OCI-LY1 (cell line): Measurements from ENCODE around the gene APLP2.

ENCODE experiments used
- H2AFZ ChIP-seq: fragments of 200-600 bp; sonication (generic), shearing (Covaris generic); 2 replicates; pipeline ENCODE4 v1.6.0; 2014; ENCODE audit warnings: antibody characterized with exemption, mild to moderate bottlenecking, low read length
- H3F3A ChIP-seq: fragments of 200-600 bp; sonication (generic), shearing (Covaris generic); 2 replicates; pipeline ENCODE4 v1.6.0; 2014; ENCODE audit warnings: mild to moderate bottlenecking, antibody characterized with exemption, low read length, moderate library complexity; ENCODE audit not compliant: insufficient read depth
- H3K27ac ChIP-seq: fragments of 200-600 bp; sonication (generic); 2 replicates; pipeline ENCODE4 v1.5.1; 2014; ENCODE audit warnings: low read length, mixed run types, mild to moderate bottlenecking, low read depth; ENCODE audit not compliant: poor library complexity, severe bottlenecking
- H3K27me3 ChIP-seq: fragments of 200-600 bp; sonication (generic); 2 replicates; pipeline ENCODE4 v1.6.0; 2014; ENCODE audit warnings: antibody characterized with exemption, mild to moderate bottlenecking, low read length, moderate library complexity; ENCODE audit not compliant: insufficient read depth
- H3K36me3 ChIP-seq: fragments of 200-600 bp; sonication (generic); 2 replicates; pipeline ENCODE4 v1.6.1; 2014; ENCODE audit warnings: mild to moderate bottlenecking, antibody characterized with exemption, low read length, moderate library complexity, mixed read lengths; ENCODE audit not compliant: insufficient read depth
- H3K4me1 ChIP-seq: fragments of 200-600 bp; sonication (generic); 2 replicates; pipeline ENCODE4 v1.5.1; 2014; ENCODE audit warnings: mild to moderate bottlenecking, low read length, moderate library complexity; ENCODE audit not compliant: insufficient read depth, severe bottlenecking
- H3K4me2 ChIP-seq: fragments of 200-600 bp; sonication (generic), shearing (Covaris generic); 2 replicates; pipeline ENCODE4 v1.6.1; 2014; ENCODE audit warnings: low read length
- H3K4me3 ChIP-seq: fragments of 200-600 bp; sonication (generic); 2 replicates; pipeline ENCODE4 v1.5.1; 2014; ENCODE audit warnings: low read length, low read depth, mild to moderate bottlenecking, mixed read lengths; ENCODE audit not compliant: poor library complexity, severe bottlenecking
- H3K79me2 ChIP-seq: fragments of 200-600 bp; shearing (Covaris generic); 2 replicates; pipeline ENCODE4 v1.6.1; 2016; ENCODE audit warnings: mixed run types, low read length, mixed read lengths; ENCODE audit not compliant: insufficient read depth
- H3K9ac ChIP-seq: fragments of 200-600 bp; sonication (generic), shearing (Covaris generic); 2 replicates; pipeline ENCODE4 v1.6.1; 2014; ENCODE audit warnings: mild to moderate bottlenecking, low read length, mixed read lengths
- H3K9me2 ChIP-seq: fragments of 200-600 bp; sonication (generic), shearing (Covaris generic); 2 replicates; pipeline ENCODE4 v1.6.1; 2014; ENCODE audit warnings: low read depth, mild to moderate bottlenecking, low read length, mixed read lengths
- H3K9me3 ChIP-seq: fragments of 200-600 bp; shearing (Covaris generic); 2 replicates; pipeline ENCODE4 v1.6.1; 2014; ENCODE audit warnings: low read length, mixed read lengths
- H4K20me1 ChIP-seq: fragments of 200-600 bp; sonication (generic), shearing (Covaris generic); 2 replicates; pipeline ENCODE4 v1.6.0; 2016; ENCODE audit warnings: mild to moderate bottlenecking, low read length; ENCODE audit not compliant: insufficient read depth
- EZH2 ChIP-seq: fragments of 200-600 bp; sonication (generic), shearing (Covaris generic); IDR thresholded peaks from 2 replicates; pipeline ENCODE4 v1.8.0; 2017; ENCODE audit warnings: borderline replicate concordance, mixed run types, mild to moderate bottlenecking, antibody characterized with exemption, low read length, moderate library complexity, mixed read lengths
- TF ChIP-seq, protein P1 (sequence below): fragments of 200-600 bp; sonication (generic), shearing (Covaris generic); IDR thresholded peaks from 2 replicates; pipeline ENCODE4 v1.5.1; 2017; ENCODE audit warnings: mild to moderate bottlenecking, antibody characterized with exemption, low read length, moderate library complexity, mixed read lengths

The APLP2 gene

GRCh38 chr11:130043575-130043974, 26.1 kb upstream of the APLP2 start:
- Histone ChIP-seq H2AFZ (no peak overlapping the region), H3K4me2 (no peak overlapping the region), H3K9me2 (no peaks in the 10 kb centered on the region)

DNA sequence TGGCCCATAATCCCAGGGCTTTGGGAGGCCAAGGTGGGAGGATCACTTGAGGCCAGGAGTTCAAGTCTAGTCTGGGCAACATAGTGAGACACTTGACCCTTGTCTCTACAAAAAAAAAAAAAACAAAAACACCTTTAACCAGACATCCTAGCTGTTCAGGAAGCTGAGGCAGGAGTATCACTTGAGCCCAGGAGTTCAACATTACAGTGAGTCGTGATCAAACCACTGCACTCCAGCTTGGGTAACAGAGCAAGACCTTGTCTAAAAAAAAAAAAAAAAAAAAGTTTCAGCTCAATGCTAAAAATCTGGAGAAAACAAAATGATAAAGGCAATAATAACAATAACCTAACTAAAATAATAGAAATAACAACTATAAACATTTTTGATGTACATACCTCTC, 22.6 kb upstream of the APLP2 start:
- Histone ChIP-seq H3K9me2 (no peaks in the 10 kb centered on the region), H3F3A (no peaks in the 10 kb centered on the region), H3K27me3 (no peaks in the 10 kb centered on the region; the same call in none of the 2 replicates), H4K20me1 (no peaks in the 10 kb centered on the region), H3K79me2 (no peaks in the 10 kb centered on the region), H2AFZ (no peak overlapping the region), H3K4me3 (no peak overlapping the region), H3K4me1 (no peaks in the 10 kb centered on the region), H3K27ac (no peak overlapping the region), H3K4me2 (no peak overlapping the region), H3K9ac (no peak overlapping the region), H3K9me3 (no peaks in the 10 kb centered on the region), H3K36me3 (no peaks in the 10 kb centered on the region)
- TF ChIP-seq EZH2, result no peak
- TF ChIP-seq, protein P1, sequence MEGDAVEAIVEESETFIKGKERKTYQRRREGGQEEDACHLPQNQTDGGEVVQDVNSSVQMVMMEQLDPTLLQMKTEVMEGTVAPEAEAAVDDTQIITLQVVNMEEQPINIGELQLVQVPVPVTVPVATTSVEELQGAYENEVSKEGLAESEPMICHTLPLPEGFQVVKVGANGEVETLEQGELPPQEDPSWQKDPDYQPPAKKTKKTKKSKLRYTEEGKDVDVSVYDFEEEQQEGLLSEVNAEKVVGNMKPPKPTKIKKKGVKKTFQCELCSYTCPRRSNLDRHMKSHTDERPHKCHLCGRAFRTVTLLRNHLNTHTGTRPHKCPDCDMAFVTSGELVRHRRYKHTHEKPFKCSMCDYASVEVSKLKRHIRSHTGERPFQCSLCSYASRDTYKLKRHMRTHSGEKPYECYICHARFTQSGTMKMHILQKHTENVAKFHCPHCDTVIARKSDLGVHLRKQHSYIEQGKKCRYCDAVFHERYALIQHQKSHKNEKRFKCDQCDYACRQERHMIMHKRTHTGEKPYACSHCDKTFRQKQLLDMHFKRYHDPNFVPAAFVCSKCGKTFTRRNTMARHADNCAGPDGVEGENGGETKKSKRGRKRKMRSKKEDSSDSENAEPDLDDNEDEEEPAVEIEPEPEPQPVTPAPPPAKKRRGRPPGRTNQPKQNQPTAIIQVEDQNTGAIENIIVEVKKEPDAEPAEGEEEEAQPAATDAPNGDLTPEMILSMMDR, result no peak

More at GRCh38 chr11:130043575-130043974, 26.1 kb upstream of the APLP2 start:
- no peaks in the 10 kb centered on the region for H3K4me1 ChIP-seq
- no peaks in the 10 kb centered on the region for H3K36me3 ChIP-seq
- H3K79me2 ChIP-seq, result no peaks in the 10 kb centered on the region
- TF ChIP-seq, protein P1, result no peak
- TF ChIP-seq EZH2, result no peak
- no peaks in the 10 kb centered on the region for H3F3A ChIP-seq
- no peak overlapping the region for H3K27ac ChIP-seq
- H3K9ac ChIP-seq, result no peak overlapping the region
- H4K20me1 ChIP-seq, result no peaks in the 10 kb centered on the region
- H3K9me3 ChIP-seq, result no peaks in the 10 kb centered on the region
- no peaks in the 10 kb centered on the region; the same call in none of the 2 replicates for H3K27me3 ChIP-seq
- H3K4me3 ChIP-seq, result no peak overlapping the region

- H3K36me3 ChIP-seq, result no peaks in the 10 kb centered on the region; the same call in 1 of the 2 replicates
- no peak overlapping the region for H2AFZ ChIP-seq
- no peak overlapping the region for H3K9ac ChIP-seq
- H3K9me2 ChIP-seq, result no peaks in the 10 kb centered on the region
- no peak overlapping the region for H3K27ac ChIP-seq
- H3K27me3 ChIP-seq, result no peaks in the 10 kb centered on the region
- H3K9me3 ChIP-seq, result no peaks in the 10 kb centered on the region
- no peaks in the 10 kb centered on the region for H3F3A ChIP-seq
- H4K20me1 ChIP-seq, result no peaks in the 10 kb centered on the region
- no peaks in the 10 kb centered on the region for H3K79me2 ChIP-seq
- H3K4me2 ChIP-seq, result no peak overlapping the region
- no peaks in the 10 kb centered on the region for H3K4me1 ChIP-seq
- TF ChIP-seq, protein P1, result no peak
- TF ChIP-seq EZH2, result no peak
- no peak overlapping the region for H3K4me3 ChIP-seq
These were observed 20.3 kb upstream of the APLP2 start for GRCh38 chr11:130049328-130049771.
